ENCODE measurements around the gene UNK. TPM values are rescaled to one million over a fixed set of nuclear protein-coding genes. Genes with fewer than 3 reads are reported as not detected.
A peak's percentile ranks its signal among the peaks of the same experiment; 100 is the strongest.

The UNK gene
- total and polyA plus RNA-seq, 9 of the 15 experiments (the other 6 are each of a cell fraction or from before 2014, with no cell fraction given), result 12.8 to 38.6 (median 24.8) TPM

- TF ChIP-seq JUND (IDR thresholded peaks at IDR 0.05; ENCODE audit: borderline replicate concordance, low read depth, low read length) (peak; percentile 30; the same call in 1 of the 2 replicates), JUND (tag; IDR thresholded peaks at IDR 0.05; ENCODE audit: borderline replicate concordance, low read depth, low read length) (peak; percentile 47; the same call in 1 of the 3 replicates), LEF1 (IDR thresholded peaks at IDR 0.05) (peak; percentile 51; the same call in 1 of the 2 replicates), E2F5 (CRISPR knock-in tag; IDR thresholded peaks at IDR 0.05) (0 out of 2 replicates have a peak, but pooled peaks have one; percentile 57), DIDO1 (tag; IDR thresholded peaks at IDR 0.05; ENCODE audit: low read depth) (no peak), ZNF592 (IDR thresholded peaks at IDR 0.05) (peak; percentile 25; the same call in 1 of the 2 replicates), ATF3 (IDR thresholded peaks at IDR 0.05) (0 out of 2 replicates have a peak, but pooled peaks have one; percentile 26), ATF3 (CRISPR knock-in tag; conservative IDR thresholded peaks at IDR 0.05) (no peak), TFAP4 (CRISPR knock-in tag; IDR thresholded peaks at IDR 0.05; ENCODE audit: borderline replicate concordance) (peak; percentile 20; the same call in 1 of the 2 replicates), THRB (CRISPR knock-in tag; conservative IDR thresholded peaks at IDR 0.05) (0 out of 2 replicates have a peak, but pooled peaks have one; percentile 25), MXD1 (CRISPR knock-in tag; IDR thresholded peaks at IDR 0.05; ENCODE audit: borderline replicate concordance, poor library complexity, severe bottlenecking) (no peak), BCOR (IDR thresholded peaks at IDR 0.05) (peak; percentile 26; the same call in 1 of the 2 replicates), ZBTB2 (IDR thresholded peaks at IDR 0.05) (0 out of 2 replicates have a peak, but pooled peaks have one; percentile 52), KLF16 (IDR thresholded peaks at IDR 0.05) (no peak), HMGN3 (IDR thresholded peaks at IDR 0.05; ENCODE audit: borderline replicate concordance, extremely low read depth, insufficient read length, low read depth, low read length) (peak; percentile 21)
Measured at GRCh38 chr17:75754378-75755204, 30.0 kb upstream of the UNK start (continued).
